Motor neuron (in vitro differentiated cells): ENCODE results near the gene OVAAL. TPM values are rescaled to one million over a fixed set of nuclear protein-coding genes. Genes with fewer than 3 reads are reported as not detected.

ENCODE experiments used
- ATAC-seq, 8 experiments: fragments of 200-7000 bp; cut with Tn5 transposase; replicated peaks in 6 of 8; 2 replicates each; pipeline ENCODE4 v1.8.0; 2021; ENCODE audit warnings: mild to moderate bottlenecking in 8 of 8, moderate library complexity in 8 of 8
- H3K27ac ChIP-seq, 2 donors: fragments of 250-450 bp; sonication (Bioruptor Pico); 2 replicates each; pipeline ENCODE4 v1.9.0; 2021; ENCODE audit warnings: antibody characterized with exemption in 2 of 2, mild to moderate bottlenecking in 2 of 2, moderate library complexity in 1 of 2
- H3K4me1 ChIP-seq, 2 donors: fragments of 250-450 bp; sonication (Bioruptor Pico); replicated peaks in 1 of 2; 2 replicates each; pipeline ENCODE4 v1.6.1; 2021; ENCODE audit warnings: antibody characterized with exemption in 2 of 2, mild to moderate bottlenecking in 2 of 2, moderate library complexity in 1 of 2
- H3K4me3 ChIP-seq, 5 donors: fragments of 250-450 bp; sonication (Bioruptor Pico); 2 replicates each; pipeline ENCODE4 v1.9.0; 2021; ENCODE audit warnings: antibody characterized with exemption in 5 of 5, mild to moderate bottlenecking in 5 of 5, moderate library complexity in 4 of 5
- WGBS, 10 experiments: fragments of 450-650 bp; shearing (Covaris generic); methylation state at CpG; one replicate each; pipeline ENCODE4 v1.0.0; 2022; 5-methylcytosine and 5-hydroxymethylcytosine counted together
- in situ Hi-C, 9 experiments: fragments of 400-800 bp; cut with MboI; loops; one replicate each; pipeline ENCODE4 v1.15.0; 2021; ENCODE audit warnings: low sequenced_read_pairs in 9 of 9, low pct_unique_long_range_greater_than_20kb in 2 of 9; ENCODE audit not compliant: unreplicated experiment in 9 of 9
- total RNA-seq, 8 experiments: library from RNA; unstranded; fragments of 300-600 nt; gene quantifications; 2 replicates each; pipeline versions ENCODE4 v1.2.3 to v1.2.4, GENCODE V29; 2022

The OVAAL gene
- total RNA-seq, 8 experiments from 2014 or later, result 0.05 to 0.24 TPM; not detected in 6

- WGBS, 10 experiments, result 0 to 97% (median 76%) methylated on average over 1 to 4 of the region's 4 CpGs; no CpG with 5 or more reads in 2 of the 10 experiments
- no peak for ATAC-seq
- H3K4me3 ChIP-seq, result no peak overlapping the region
- H3K4me1 ChIP-seq, result peaks cover 4 to 7% of the 10 kb centered on the region in 2 donors
- in situ Hi-C loops, result no loop called here
- no peak overlapping the region for H3K27ac ChIP-seq
Measured at GRCh38 chr1:180585994-180586359, 27.2 kb downstream of the OVAAL start.

- ATAC-seq, result peak in 5 of 8 experiments; percentile 87 to 99 (median 93)
- Histone ChIP-seq H3K27ac (no peak overlapping the region), H3K4me1 (peaks cover 0 to 2% of the 10 kb centered on the region in 2 donors), H3K4me3 (no peak overlapping the region)
- WGBS, 10 experiments, result 56 to 85% (median 60%) methylated on average over 1 of the region's 1 CpG; no CpG with 5 or more reads in 5 of the 10 experiments
- in situ Hi-C loops, result no loop called here
Measured at GRCh38 chr1:180586671-180587155, 27.9 kb downstream of the OVAAL start.

- in situ Hi-C loops, result no loop called here
- ATAC-seq, result no peak
- Histone ChIP-seq H3K4me1 (peaks cover 5 to 8% of the 10 kb centered on the region in 2 donors), H3K27ac (no peak overlapping the region), H3K4me3 (no peak overlapping the region)
- 0 to 100% (median 74%) methylated on average over 1 to 2 of the region's 2 CpGs; no CpG with 5 or more reads in 1 of the 10 experiments for WGBS, 10 experiments
Measured at GRCh38 chr1:180588121-180588520, 29.4 kb downstream of the OVAAL start.

GRCh38 chr1:180590889-180591288, 32.1 kb downstream of the OVAAL start:
- H3K4me3 ChIP-seq, result no peak overlapping the region
- H3K27ac ChIP-seq, result no peak overlapping the region
- in situ Hi-C loops, result no loop called here
- peaks cover 30 to 34% of the 10 kb centered on the region in 2 donors for H3K4me1 ChIP-seq
- ATAC-seq, result no peak
- 20 to 100% (median 76%) methylated on average over 1 to 2 of the region's 2 CpGs; no CpG with 5 or more reads in 4 of the 10 experiments for WGBS, 10 experiments

GRCh38 chr1:180593382-180593781, 34.6 kb downstream of the OVAAL start:
- WGBS, 10 experiments, result 0 to 86% (median 76%) methylated on average over 1 to 3 of the region's 3 CpGs; no CpG with 5 or more reads in 1 of the 10 experiments
- peak overlapping the region; percentile 28 to 63 for H3K27ac ChIP-seq
- no peak overlapping the region for H3K4me3 ChIP-seq
- in situ Hi-C loops, result no loop called here
- no peak for ATAC-seq
- peaks cover 47 to 48% of the 10 kb centered on the region in 2 donors for H3K4me1 ChIP-seq

GRCh38 chr1:180594723-180595122, 36.0 kb downstream of the OVAAL start:
- 0 to 94% (median 24%) methylated on average over 2 to 6 of the region's 6 CpGs; no CpG with 5 or more reads in 1 of the 10 experiments for WGBS, 10 experiments
- ATAC-seq, result peak in 5 of 8 experiments; percentile 94 to 97 (median 94)
- in situ Hi-C loops, result no loop called here
- Histone ChIP-seq H3K4me3 (no peak overlapping the region), H3K27ac (peak overlapping the region; percentile 64 to 83), H3K4me1 (peaks cover 56 to 58% of the 10 kb centered on the region in 2 donors)

GRCh38 chr1:180595966-180596365, 37.2 kb downstream of the OVAAL start:
- no peak overlapping the region for H3K4me3 ChIP-seq
- ATAC-seq, result no peak
- in situ Hi-C loops, result no loop called here
- H3K4me1 ChIP-seq, result peaks cover 56 to 58% of the 10 kb centered on the region in 2 donors
- no peak overlapping the region for H3K27ac ChIP-seq
- 0 to 100% (median 72%) methylated on average over 1 to 2 of the region's 2 CpGs for WGBS, 10 experiments

- H3K27ac ChIP-seq, result peak overlapping the region in 1 of 2 donors; percentile 9
- in situ Hi-C loops, result no loop called here
- no peak overlapping the region for H3K4me3 ChIP-seq
- no peak for ATAC-seq
- peaks cover 56 to 58% of the 10 kb centered on the region in 2 donors for H3K4me1 ChIP-seq
Measured at GRCh38 chr1:180597520-180597919, 38.8 kb downstream of the OVAAL start.

GRCh38 chr1:180598333-180598974, 39.7 kb downstream of the OVAAL start:
- Histone ChIP-seq H3K4me1 (peaks cover 48 to 49% of the 10 kb centered on the region in 2 donors), H3K4me3 (no peak overlapping the region), H3K27ac (peak overlapping the region in 1 of 2 donors; percentile 48)
- WGBS, 10 experiments, result 0 to 33% (median 11%) methylated on average over 1 to 6 of the region's 6 CpGs; no CpG with 5 or more reads in 2 of the 10 experiments
- in situ Hi-C loops, result no loop called here
- peak in 5 of 8 experiments; percentile 16 to 61 (median 40) for ATAC-seq

GRCh38 chr1:180600343-180600742, 41.6 kb downstream of the OVAAL start:
- in situ Hi-C loops, result no loop called here
- ATAC-seq, result no peak
- Histone ChIP-seq H3K4me3 (no peak overlapping the region), H3K27ac (no peak overlapping the region), H3K4me1 (peaks cover 31 to 34% of the 10 kb centered on the region in 2 donors)
- 100% methylated on average over 1 of the region's 1 CpG; no CpG with 5 or more reads in 6 of the 10 experiments for WGBS, 10 experiments

- Histone ChIP-seq H3K4me1 (peaks cover 38 to 39% of the 10 kb centered on the region in 2 donors), H3K27ac (no peak overlapping the region), H3K4me3 (no peak overlapping the region)
- WGBS, 10 experiments, result 17 to 100% (median 83%) methylated on average over 1 of the region's 1 CpG; no CpG with 5 or more reads in 2 of the 10 experiments
- no peak for ATAC-seq
- in situ Hi-C loops, result no loop called here
Measured at GRCh38 chr1:180601512-180601911, 42.7 kb downstream of the OVAAL start.

- peaks cover 22 to 26% of the 10 kb centered on the region in 2 donors for H3K4me1 ChIP-seq
- H3K27ac ChIP-seq, result no peak overlapping the region
- no peak overlapping the region for H3K4me3 ChIP-seq
- in situ Hi-C loops, result no loop called here
- no peak for ATAC-seq
- 23 to 100% (median 93%) methylated on average over 1 to 6 of the region's 6 CpGs; no CpG with 5 or more reads in 4 of the 10 experiments for WGBS, 10 experiments
Measured at GRCh38 chr1:180603223-180603849, 44.6 kb downstream of the OVAAL start.

GRCh38 chr1:180603850-180604226, 45.1 kb downstream of the OVAAL start:
- in situ Hi-C loops, result no loop called here
- Histone ChIP-seq H3K27ac (no peak overlapping the region), H3K4me1 (peaks cover 17 to 21% of the 10 kb centered on the region in 2 donors), H3K4me3 (no peak overlapping the region)
- ATAC-seq, result no peak
- 0 to 100% (median 85%) methylated on average over 1 to 2 of the region's 2 CpGs; no CpG with 5 or more reads in 2 of the 10 experiments for WGBS, 10 experiments
